ENCODE data around the gene CAGE1. TPM values are rescaled to one million over a fixed set of nuclear protein-coding genes. Genes with fewer than 3 reads are reported as not detected.

The CAGE1 gene
- total and polyA plus RNA-seq, 10 of the 15 experiments (the other 5 are each of a cell fraction or from before 2014, with no cell fraction given): 0.03 to 0.42 (median 0.08) TPM; not detected in 3

DNA sequence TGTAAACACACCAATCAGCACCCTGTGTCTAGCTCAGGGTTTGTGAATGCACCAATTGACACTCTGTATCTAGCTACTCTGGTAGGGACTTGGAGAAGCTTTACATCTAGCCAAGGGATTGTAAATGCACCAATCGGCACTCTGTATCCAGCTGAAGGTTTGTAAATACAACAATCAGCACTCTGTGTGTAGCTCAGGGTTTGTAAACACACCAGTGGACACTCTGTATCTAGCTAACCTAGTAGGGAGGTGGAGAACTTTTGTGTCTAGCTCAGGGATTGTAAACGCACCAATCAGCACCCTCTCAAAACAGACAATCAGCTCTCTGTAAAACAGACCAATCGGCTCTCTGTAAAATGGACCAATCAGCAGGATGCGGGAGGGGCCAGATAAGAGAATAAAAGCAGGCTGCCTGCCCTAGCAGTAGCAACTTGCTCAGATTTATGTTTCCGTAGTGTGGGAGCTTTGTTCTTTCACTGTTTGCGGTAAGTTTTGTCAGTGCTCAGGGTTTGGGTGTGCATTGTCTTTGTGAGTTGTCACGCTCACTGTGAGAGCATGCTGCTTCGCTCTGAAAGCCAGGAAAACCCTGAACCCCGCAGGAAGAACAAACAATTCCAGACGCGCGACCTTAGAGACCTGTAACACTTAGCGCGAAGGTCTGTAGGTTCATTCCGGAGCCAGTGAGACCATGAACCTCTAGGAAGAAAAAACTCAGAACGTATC is 37.1 kb upstream of the CAGE1 start:
- H3K4me2 ChIP-seq (ENCODE audit: control insufficient read depth, insufficient read depth): no peak overlapping the region
- ChIA-PET POLR2A (no interaction called here), SMC1A (ENCODE audit: uncharacterized antibody, unreplicated experiment) (interaction anchor here (1.0 to 1.6 kb wide), 2 partner anchors 16 to 185 kb away, joined by 3 to 4 read pairs; no protein-coding TSS in a partner anchor), RAD21 (ENCODE audit: unreplicated experiment) (no interaction called here), CTCF (interaction anchor here (0.9 kb wide), 1 partner anchor 10 kb away, joined by 3 read pairs; no protein-coding TSS in a partner anchor)
- no TSS peak for BruUV-seq (replicated peaks)
- no peaks in the 10 kb centered on the region for H3K9me3 ChIP-seq (replicated peaks; ENCODE audit: control insufficient read depth, insufficient read depth, low read length)
- FAIRE-seq: no peak
- no peaks in the 10 kb centered on the region for H3K36me3 ChIP-seq (ENCODE audit: control insufficient read depth in 2 of 2, insufficient read depth in 2 of 2, low read length in 1 of 2)
- H2AFZ ChIP-seq (ENCODE audit: control insufficient read depth, low read depth, low read length): no peak overlapping the region
- no peak for ATAC-seq
- intact Hi-C loops (cut with micrococcal nuclease; ENCODE audit: unreplicated experiment) (loop anchor here (10.0 kb wide), 1 partner anchor 188 kb away; no protein-coding TSS in a partner anchor), in situ Hi-C loops (cut with MboI) (no loop called here)
- H4K20me1 ChIP-seq (ENCODE audit: control insufficient read depth, insufficient read depth): no peaks in the 10 kb centered on the region
- WGBS (ENCODE audit: insufficient coverage, insufficient replicate concordance, low lambda C conversion rate, missing lambda C conversion rate): 76% methylated on average over 16 of the region's 16 CpGs
- no peak overlapping the region for H3K4me3 ChIP-seq
- H3K4me1 ChIP-seq (ENCODE audit: control insufficient read depth, insufficient read depth, low read length): no peaks in the 10 kb centered on the region
- no peak overlapping the region for H3K27ac ChIP-seq (ENCODE audit: control insufficient read depth, insufficient read depth)
- H3K27me3 ChIP-seq (replicated peaks in 1 of 2; ENCODE audit: control insufficient read depth in 2 of 2, insufficient read depth in 2 of 2, low read length in 1 of 2): no peaks in the 10 kb centered on the region
- TF ChIP-seq BACH1 (IDR thresholded peaks at IDR 0.05; ENCODE audit: borderline replicate concordance) (no peak), BMI1 (IDR thresholded peaks at IDR 0.05; ENCODE audit: borderline replicate concordance) (no peak), SREBF1 (IDR thresholded peaks at IDR 0.05; ENCODE audit: low read length) (no peak), ZNF622 (IDR thresholded peaks at IDR 0.05) (no peak), EZH2 (IDR thresholded peaks at IDR 0.05; ENCODE audit: borderline replicate concordance, control insufficient read depth, low read depth, low read length) (no peak), RAD21 (IDR thresholded peaks at IDR 0.05; ENCODE audit: insufficient read depth, low read depth, low read length) (no peak), YY1 (IDR thresholded peaks at IDR 0.05; ENCODE audit: low read depth, low read length) (no peak), FOXM1 (IDR thresholded peaks at IDR 0.05; ENCODE audit: low read depth, low read length) (no peak), RUNX3 (IDR thresholded peaks at IDR 0.05; ENCODE audit: low read length) (no peak), ZNF217 (IDR thresholded peaks at IDR 0.05) (no peak), SPI1 (IDR thresholded peaks at IDR 0.05; ENCODE audit: borderline replicate concordance, insufficient read depth, low read depth, low read length) (no peak), SUPT20H (IDR thresholded peaks at IDR 0.05; ENCODE audit: borderline replicate concordance, control insufficient read depth, low read depth, low read length) (no peak), TBL1XR1 (IDR thresholded peaks at IDR 0.05; ENCODE audit: low read depth, low read length) (no peak), ATF7 (IDR thresholded peaks at IDR 0.05; ENCODE audit: low read depth) (no peak), BCL11A (IDR thresholded peaks at IDR 0.05; ENCODE audit: low read depth, low read length) (no peak), RELA (IDR thresholded peaks at IDR 0.05; ENCODE audit: borderline replicate concordance, partially characterized antibody) (no peak), EP300 (IDR thresholded peaks at IDR 0.05; ENCODE audit: borderline replicate concordance in 1 of 2, control insufficient read depth in 1 of 2, low read depth in 2 of 2, low read length in 2 of 2) (no peak), CHD1 (IDR thresholded peaks at IDR 0.05; ENCODE audit: low read depth, low read length) (no peak)
- TF ChIP-seq, protein P1, sequence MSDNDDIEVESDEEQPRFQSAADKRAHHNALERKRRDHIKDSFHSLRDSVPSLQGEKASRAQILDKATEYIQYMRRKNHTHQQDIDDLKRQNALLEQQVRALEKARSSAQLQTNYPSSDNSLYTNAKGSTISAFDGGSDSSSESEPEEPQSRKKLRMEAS (IDR thresholded peaks at IDR 0.05; ENCODE audit: low read depth, low read length): no peak
- H3K9ac ChIP-seq (ENCODE audit: control insufficient read depth, insufficient read depth, low read length): no peak overlapping the region
- H3K79me2 ChIP-seq (ENCODE audit: control insufficient read depth, insufficient read depth, low read length): no peaks in the 10 kb centered on the region
- DNase-seq (ENCODE audit: low read depth, low spot score): no peak

Data from GM12878 (cell line).